SK-N-SH (cell line): ENCODE measurements around the gene ZNF33B.

Experiments
- CTCF ChIP-seq: fragments of 200-600 bp; sonication (generic); IDR thresholded peaks from 2 replicates; pipeline ENCODE4 v1.6.1; 2017; ENCODE audit warnings: antibody characterized with exemption, mild to moderate bottlenecking, moderate library complexity
- EP300 ChIP-seq, 2 experiments: IDR thresholded peaks; 2 replicates each; pipeline versions ENCODE4 v1.4.0 to v1.6.1; 2012; ENCODE audit warnings: borderline replicate concordance in 1 of 2, low read depth in 1 of 2, low read length in 1 of 2
- EZH2phosphoT487 ChIP-seq: fragments of 200-600 bp; sonication (generic); IDR thresholded peaks from 2 replicates; pipeline ENCODE4 v1.6.1; 2017; ENCODE audit warnings: low read depth, mixed run types, mild to moderate bottlenecking, antibody characterized with exemption, moderate library complexity, borderline replicate concordance
- FOXJ3 ChIP-seq: sonication (generic); formaldehyde crosslinking; IDR thresholded peaks from 2 replicates; pipeline ENCODE4 v1.5.1; 2020; ENCODE audit warnings: mild to moderate bottlenecking, missing genetic modification reagents
- GABPA ChIP-seq: IDR thresholded peaks from 2 replicates; pipeline ENCODE4 v1.4.0; 2012; ENCODE audit warnings: low read depth, mild to moderate bottlenecking
- POLR2AphosphoS5 ChIP-seq: IDR thresholded peaks from 2 replicates; pipeline ENCODE4 v1.6.1; 2012; ENCODE audit warnings: low read depth, low read length
- RAD21 ChIP-seq: IDR thresholded peaks from 2 replicates; pipeline ENCODE4 v1.6.1; 2012; ENCODE audit warnings: mild to moderate bottlenecking, low read length
- RCOR1 ChIP-seq: fragments of 150-350 bp; IDR thresholded peaks from 2 replicates; pipeline ENCODE4 v1.6.1; 2017; ENCODE audit warnings: antibody characterized with exemption, low read length
- TAF1 ChIP-seq: IDR thresholded peaks from 2 replicates; pipeline ENCODE4 v1.6.1; 2012; ENCODE audit warnings: low read depth, mild to moderate bottlenecking, low read length, moderate library complexity, borderline replicate concordance
- TCF12 ChIP-seq: IDR thresholded peaks from 2 replicates; pipeline ENCODE4 v1.4.0; 2012
- YY1 ChIP-seq: IDR thresholded peaks from 2 replicates; pipeline ENCODE4 v1.4.0; 2012; ENCODE audit warnings: low read depth, mild to moderate bottlenecking
- ZBTB33 ChIP-seq: IDR thresholded peaks from 2 replicates; pipeline ENCODE4 v1.4.0; 2012; ENCODE audit warnings: low read depth, borderline replicate concordance
- TF ChIP-seq, protein P1 (sequence below): IDR thresholded peaks from 2 replicates; pipeline ENCODE4 v1.6.1; 2012; ENCODE audit warnings: mild to moderate bottlenecking, low read depth, low read length, moderate library complexity
- TF ChIP-seq, protein P2 (sequence below): fragments of 150-350 bp; IDR thresholded peaks from 2 replicates; pipeline ENCODE4 v1.6.1; 2017; ENCODE audit warnings: antibody characterized with exemption, low read length, low read depth, borderline replicate concordance

DNA sequence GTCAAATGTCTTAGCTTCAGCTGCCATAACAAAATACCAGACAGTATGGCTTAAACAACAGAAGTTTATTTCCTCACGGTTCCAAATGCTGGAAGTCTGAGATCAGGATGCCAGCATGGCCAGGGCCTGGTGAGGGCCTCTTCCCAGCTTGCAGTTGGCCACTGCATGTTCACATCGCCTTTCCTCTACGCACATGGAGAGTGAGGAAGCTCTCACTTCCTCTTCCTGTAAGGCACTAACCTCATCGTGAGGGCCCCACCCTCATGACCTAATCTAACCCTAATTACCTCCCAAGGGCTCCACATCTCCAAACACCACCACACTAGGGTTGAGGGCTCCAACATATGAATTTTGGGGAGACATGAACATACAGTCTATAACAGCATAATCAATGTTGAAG is 14.4 kb downstream of the ZNF33B start:
- TF ChIP-seq RCOR1: no peak
- no peak for TF ChIP-seq CTCF
- no peak for TF ChIP-seq EP300 (IDR thresholded peaks at IDR 0.05; ENCODE audit: borderline replicate concordance in 1 of 2, low read depth in 1 of 2, low read length in 1 of 2)
- TF ChIP-seq, protein P1, sequence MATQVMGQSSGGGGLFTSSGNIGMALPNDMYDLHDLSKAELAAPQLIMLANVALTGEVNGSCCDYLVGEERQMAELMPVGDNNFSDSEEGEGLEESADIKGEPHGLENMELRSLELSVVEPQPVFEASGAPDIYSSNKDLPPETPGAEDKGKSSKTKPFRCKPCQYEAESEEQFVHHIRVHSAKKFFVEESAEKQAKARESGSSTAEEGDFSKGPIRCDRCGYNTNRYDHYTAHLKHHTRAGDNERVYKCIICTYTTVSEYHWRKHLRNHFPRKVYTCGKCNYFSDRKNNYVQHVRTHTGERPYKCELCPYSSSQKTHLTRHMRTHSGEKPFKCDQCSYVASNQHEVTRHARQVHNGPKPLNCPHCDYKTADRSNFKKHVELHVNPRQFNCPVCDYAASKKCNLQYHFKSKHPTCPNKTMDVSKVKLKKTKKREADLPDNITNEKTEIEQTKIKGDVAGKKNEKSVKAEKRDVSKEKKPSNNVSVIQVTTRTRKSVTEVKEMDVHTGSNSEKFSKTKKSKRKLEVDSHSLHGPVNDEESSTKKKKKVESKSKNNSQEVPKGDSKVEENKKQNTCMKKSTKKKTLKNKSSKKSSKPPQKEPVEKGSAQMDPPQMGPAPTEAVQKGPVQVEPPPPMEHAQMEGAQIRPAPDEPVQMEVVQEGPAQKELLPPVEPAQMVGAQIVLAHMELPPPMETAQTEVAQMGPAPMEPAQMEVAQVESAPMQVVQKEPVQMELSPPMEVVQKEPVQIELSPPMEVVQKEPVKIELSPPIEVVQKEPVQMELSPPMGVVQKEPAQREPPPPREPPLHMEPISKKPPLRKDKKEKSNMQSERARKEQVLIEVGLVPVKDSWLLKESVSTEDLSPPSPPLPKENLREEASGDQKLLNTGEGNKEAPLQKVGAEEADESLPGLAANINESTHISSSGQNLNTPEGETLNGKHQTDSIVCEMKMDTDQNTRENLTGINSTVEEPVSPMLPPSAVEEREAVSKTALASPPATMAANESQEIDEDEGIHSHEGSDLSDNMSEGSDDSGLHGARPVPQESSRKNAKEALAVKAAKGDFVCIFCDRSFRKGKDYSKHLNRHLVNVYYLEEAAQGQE: no peak
- TF ChIP-seq FOXJ3 (CRISPR knock-in tag): no peak
- no peak for TF ChIP-seq YY1
- TF ChIP-seq, protein P2, sequence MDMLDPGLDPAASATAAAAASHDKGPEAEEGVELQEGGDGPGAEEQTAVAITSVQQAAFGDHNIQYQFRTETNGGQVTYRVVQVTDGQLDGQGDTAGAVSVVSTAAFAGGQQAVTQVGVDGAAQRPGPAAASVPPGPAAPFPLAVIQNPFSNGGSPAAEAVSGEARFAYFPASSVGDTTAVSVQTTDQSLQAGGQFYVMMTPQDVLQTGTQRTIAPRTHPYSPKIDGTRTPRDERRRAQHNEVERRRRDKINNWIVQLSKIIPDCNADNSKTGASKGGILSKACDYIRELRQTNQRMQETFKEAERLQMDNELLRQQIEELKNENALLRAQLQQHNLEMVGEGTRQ: no peak
- no peak for TF ChIP-seq EZH2phosphoT487
- TF ChIP-seq POLR2AphosphoS5: no peak
- TF ChIP-seq ZBTB33: no peak
- TF ChIP-seq RAD21: no peak
- TF ChIP-seq TCF12: no peak
- no peak for TF ChIP-seq TAF1
- TF ChIP-seq GABPA: no peak
